SK-N-SH (cell line): ENCODE measurements around the gene PPP1R12B. TPM values are rescaled to one million over a fixed set of nuclear protein-coding genes. Genes with fewer than 3 reads are reported as not detected.
A peak's percentile ranks its signal among the peaks of the same experiment; 100 is the strongest.
"Not testable (repeated sequence)": the region's sequence is repeated elsewhere in the genome, so short reads cannot be mapped to it uniquely, and the experiment has no call there.

Experiments
- CTCF ChIA-PET: fragments of 300-600, 350-600 bp; formaldehyde crosslinking; extraction: SDS; loops from one replicate; lab custom pipeline; 2021; lab: Yijun Ruan, JAX
- POLR2A ChIA-PET: fragments of 350-600 bp; sonication (Branson Sonifier 250); formaldehyde crosslinking; extraction: SDS; loops from one replicate; lab custom pipeline; 2020; ENCODE audit warnings: antibody characterized with exemption, inconsistent platforms; lab: Yijun Ruan, JAX
- DNase-seq: peaks from one replicate; pipeline ENCODE4 v3.0.0; 2012
- H2AFZ ChIP-seq: fragments of 200-600 bp; sonication (generic); 2 replicates; pipeline ENCODE4 v1.8.1; 2016; ENCODE audit warnings: antibody characterized with exemption, mild to moderate bottlenecking, low read depth
- H3F3A ChIP-seq: fragments of 200-600 bp; sonication (generic); replicated peaks from 2 replicates; pipeline ENCODE3; 2016; ENCODE audit warnings: antibody characterized with exemption, mild to moderate bottlenecking; ENCODE audit not compliant: insufficient read depth
- H3K27ac ChIP-seq, 2 experiments: fragments of 200-500 bp in 1 of 2; fragments of 200-600 bp in 1 of 2; sonication (Bioruptor generic) in 1 of 2; sonication (generic), shearing (Covaris generic) in 1 of 2; 2 replicates each; pipeline versions ENCODE4 v1.5.1 to v1.6.1; 2014 to 2016; ENCODE audit warnings: low read depth in 2 of 2, inconsistent platforms in 1 of 2, low read length in 1 of 2, mild to moderate bottlenecking in 1 of 2, mixed read lengths in 1 of 2
- H3K27me3 ChIP-seq: fragments of 200-600 bp; sonication (generic), shearing (Covaris generic); 2 replicates; pipeline ENCODE4 v1.6.1; 2016; ENCODE audit warnings: mixed run types; ENCODE audit not compliant: insufficient read depth
- H3K36me3 ChIP-seq, 2 experiments: fragments of 200-500 bp in 1 of 2; fragments of 200-600 bp in 1 of 2; sonication (Bioruptor generic) in 1 of 2; sonication (generic) in 1 of 2; replicated peaks in 1 of 2; 2 replicates each; pipeline versions ENCODE3 to v1.5.1; 2014 to 2016; ENCODE audit warnings: low read length in 1 of 2, mild to moderate bottlenecking in 1 of 2; ENCODE audit not compliant: insufficient read depth in 2 of 2, control insufficient read depth in 1 of 2
- H3K4me1 ChIP-seq, 2 experiments: fragments of 200-500 bp in 1 of 2; fragments of 200-600 bp in 1 of 2; sonication (Bioruptor generic) in 1 of 2; sonication (generic), shearing (Covaris generic) in 1 of 2; 2 replicates each; pipeline versions ENCODE4 v1.5.1 to v1.6.1; 2014 to 2016; ENCODE audit warnings: low read depth in 1 of 2, low read length in 1 of 2, mixed run types in 1 of 2; ENCODE audit not compliant: insufficient read depth in 2 of 2, control insufficient read depth in 1 of 2
- H3K4me2 ChIP-seq: fragments of 200-600 bp; sonication (generic), shearing (Covaris generic); 2 replicates; pipeline ENCODE4 v1.6.1; 2017; ENCODE audit warnings: mixed run types
- H3K4me3 ChIP-seq, 2 experiments: fragments of 200-500 bp in 1 of 2; fragments of 200-600 bp in 1 of 2; sonication (Bioruptor generic) in 1 of 2; sonication (generic), shearing (Covaris generic) in 1 of 2; 2 replicates each; pipeline versions ENCODE4 v1.5.1 to v1.8.1; 2014 to 2016; ENCODE audit warnings: low read depth in 2 of 2, inconsistent platforms in 1 of 2, low read length in 1 of 2, mild to moderate bottlenecking in 1 of 2, mixed read lengths in 1 of 2, moderate library complexity in 1 of 2
- H3K79me2 ChIP-seq: fragments of 200-600 bp; sonication (generic); 2 replicates; pipeline ENCODE4 v1.8.1; 2017; ENCODE audit warnings: mild to moderate bottlenecking; ENCODE audit not compliant: insufficient read depth
- H3K9ac ChIP-seq: fragments of 200-600 bp; sonication (generic); 2 replicates; pipeline ENCODE4 v1.6.1; 2017; ENCODE audit warnings: mixed run types
- H3K9me2 ChIP-seq: fragments of 200-600 bp; sonication (generic); 2 replicates; pipeline ENCODE4 v1.6.1; 2017; ENCODE audit warnings: mixed run types
- H3K9me3 ChIP-seq: fragments of 200-600 bp; sonication (generic); 2 replicates; pipeline ENCODE4 v1.6.1; 2017; ENCODE audit warnings: mixed run types, mild to moderate bottlenecking, moderate library complexity
- H4K20me1 ChIP-seq: fragments of 200-600 bp; sonication (generic); 2 replicates; pipeline ENCODE4 v1.6.1; 2017; ENCODE audit warnings: mild to moderate bottlenecking, mixed run types; ENCODE audit not compliant: insufficient read depth
- FOXM1 ChIP-seq: IDR thresholded peaks from 2 replicates; pipeline ENCODE4 v1.4.0; 2012; ENCODE audit warnings: low read depth, mild to moderate bottlenecking
- GATA2 ChIP-seq: sonication (generic); formaldehyde crosslinking; IDR thresholded peaks from 2 replicates; pipeline ENCODE4 v1.5.0; 2020; ENCODE audit warnings: mild to moderate bottlenecking, missing genetic modification reagents
- NFIC ChIP-seq: IDR thresholded peaks from 2 replicates; pipeline ENCODE4 v1.4.0; 2012; ENCODE audit warnings: borderline replicate concordance
- PBX3 ChIP-seq: IDR thresholded peaks from 2 replicates; pipeline ENCODE4; 2012
- REST ChIP-seq: IDR thresholded peaks from 2 replicates; pipeline ENCODE4 v1.6.1; 2012; ENCODE audit warnings: mild to moderate bottlenecking, low read depth, low read length, moderate library complexity
- TAF1 ChIP-seq: IDR thresholded peaks from 2 replicates; pipeline ENCODE4 v1.6.1; 2012; ENCODE audit warnings: low read depth, mild to moderate bottlenecking, low read length, moderate library complexity, borderline replicate concordance
- TCF12 ChIP-seq: IDR thresholded peaks from 2 replicates; pipeline ENCODE4 v1.4.0; 2012
- TEAD4 ChIP-seq: IDR thresholded peaks from 2 replicates; pipeline ENCODE4 v1.4.0; 2012; ENCODE audit warnings: mild to moderate bottlenecking, borderline replicate concordance; ENCODE audit not compliant: insufficient read depth
- WGBS: methylation state at CpG from one replicate; pipeline ENCODE4 v1.1.6; 2017; ENCODE audit warnings: low lambda C conversion rate; 5-methylcytosine and 5-hydroxymethylcytosine counted together
- polyA plus RNA-seq, 3 experiments: library from polyadenylated mRNA; depleted of rRNA; stranded (reverse); fragments of >200 nt; gene quantifications; 2 replicates each; pipeline ENCODE4 v1.2.3, GENCODE V29; 2012

Gene PPP1R12B
- polyA plus RNA-seq, 1 of the 3 experiments (the other 2 are of a cell fraction): 2.8 TPM

- no peak for DNase-seq
Measured at GRCh38 chr1:202580619-202581018, 232.1 kb downstream of the PPP1R12B start.

GRCh38 chr1:202582350-202582749 lies 233.9 kb downstream of the PPP1R12B start:
- peak; percentile 71; the same call in 1 of the 2 replicates for TF ChIP-seq REST
- POLR2A ChIA-PET, H3K9ac ChIP-seq, H3K4me3 ChIP-seq, H3K27me3 ChIP-seq, DNase-seq, H2AFZ ChIP-seq, H3K79me2 ChIP-seq, H3K9me2 ChIP-seq, H3K9me3 ChIP-seq, H4K20me1 ChIP-seq, H3K27ac ChIP-seq, H3K4me2 ChIP-seq: not testable (repeated sequence)
- CTCF ChIA-PET: interaction anchor here (1.3 to 1.4 kb wide), 2 partner anchors 12 to 18 kb away, joined by 4 read pairs; no protein-coding TSS in a partner anchor
- H3K36me3 ChIP-seq: peaks cover 0 to 14% of the 10 kb centered on the region in 2 experiments
- WGBS: 98% methylated on average over 5 of the region's 5 CpGs
- H3K4me1 ChIP-seq: peaks cover 56 to 58% of the 10 kb centered on the region in 2 experiments
- peaks cover 14% of the 10 kb centered on the region for H3F3A ChIP-seq

More at GRCh38 chr1:202580619-202581018, 232.1 kb downstream of the PPP1R12B start:
- Histone ChIP-seq H3K27ac (peak overlapping the region; percentile 83 to 96), H3K36me3 (peaks cover 0 to 14% of the 10 kb centered on the region in 2 experiments), H3K9me3 (no peaks in the 10 kb centered on the region), H3K27me3 (no peaks in the 10 kb centered on the region), H4K20me1 (no peaks in the 10 kb centered on the region), H3K79me2 (no peaks in the 10 kb centered on the region), H2AFZ (no peak overlapping the region), H3K9ac (no peak overlapping the region), H3K4me3 (no peak overlapping the region), H3F3A (peaks cover 26% of the 10 kb centered on the region), H3K9me2 (no peaks in the 10 kb centered on the region), H3K4me1 (peaks cover 58 to 59% of the 10 kb centered on the region in 2 experiments), H3K4me2 (peak overlapping the region; percentile 67)
- 37% methylated on average over 1 of the region's 1 CpG for WGBS
- TF ChIP-seq FOXM1 (no peak), GATA2 (CRISPR knock-in tag) (no peak), PBX3 (no peak), TAF1 (no peak), TCF12 (peak; percentile 30; the same call in 1 of the 2 replicates), TEAD4 (no peak), NFIC (peak; percentile 25; the same call in 1 of the 2 replicates)
- ChIA-PET POLR2A (no interaction called here), CTCF (interaction anchor here (0.9 to 1.6 kb wide), 3 partner anchors 9 to 32 kb away, joined by 3 to 4 read pairs (median 3); no protein-coding TSS in a partner anchor)
